ENCODE results near the gene OR8D2. TPM values are rescaled to one million over a fixed set of nuclear protein-coding genes. Genes with fewer than 3 reads are reported as not detected.

OR8D2 gene
- total and polyA plus RNA-seq, 2 donors (not counting 3 experiments of a cell fraction or from before 2014, with no cell fraction given): not detected

- H3K27me3 ChIP-seq (ENCODE audit: control insufficient read depth in 2 of 2, insufficient read depth in 2 of 2, low read length in 2 of 2): no peaks in the 10 kb centered on the region
- H3K9me1 ChIP-seq (replicated peaks; ENCODE audit: control insufficient read depth, extremely low read depth, insufficient read depth, low read length): no peaks in the 10 kb centered on the region
- no peak for FAIRE-seq
- no peak overlapping the region for H3K9ac ChIP-seq (replicated peaks; ENCODE audit: extremely low read depth, insufficient read depth, low read length)
- no peaks in the 10 kb centered on the region for H4K20me1 ChIP-seq (replicated peaks; ENCODE audit: control insufficient read depth, extremely low read depth, insufficient read depth, low read length)
- no peaks in the 10 kb centered on the region for H3K79me2 ChIP-seq (ENCODE audit: control insufficient read depth, insufficient read depth, low read length)
- no peaks in the 10 kb centered on the region for H3K9me3 ChIP-seq (replicated peaks; ENCODE audit: control insufficient read depth, insufficient read depth, low read length)
- H3K4me2 ChIP-seq (ENCODE audit: insufficient read depth, low read length): no peak overlapping the region
- ChIA-PET POLR2A (no interaction called here), CTCF (interaction anchor here (0.7 to 1.5 kb wide), 2 partner anchors 18 to 273 kb away, joined by 3 to 6 read pairs; no protein-coding TSS in a partner anchor)
- DNase-seq (ENCODE audit: low read depth, low spot score): no peak
- no peaks in the 10 kb centered on the region for H3K36me3 ChIP-seq (ENCODE audit: control insufficient read depth in 2 of 2, extremely low read depth in 1 of 2, insufficient read depth in 2 of 2, low read length in 2 of 2)
- H3K4me3 ChIP-seq (replicated peaks in 1 of 3; ENCODE audit: insufficient read depth in 1 of 3, low read depth in 1 of 3, low read length in 3 of 3): no peak overlapping the region
- TF ChIP-seq POLR2A (IDR thresholded peaks at IDR 0.05; ENCODE audit: low read depth, low read length) (no peak), GATA2 (IDR thresholded peaks at IDR 0.05; ENCODE audit: insufficient read depth, insufficient read length, low read depth, low read length) (no peak), FOS (IDR thresholded peaks at IDR 0.05; ENCODE audit: borderline replicate concordance, insufficient read depth, low read length) (no peak), MYC (IDR thresholded peaks at IDR 0.05; ENCODE audit: low read depth, low read length) (no peak), MAX (IDR thresholded peaks at IDR 0.05; ENCODE audit: insufficient read depth, insufficient read length) (no peak), POLR2AphosphoS5 (IDR thresholded peaks at IDR 0.05; ENCODE audit: insufficient read depth, low read depth, low read length) (no peak), EZH2 (IDR thresholded peaks at IDR 0.05; ENCODE audit: borderline replicate concordance, low read depth, low read length, severe bottlenecking) (no peak), CTCF (IDR thresholded peaks at IDR 0.05; ENCODE audit: extremely low read depth in 1 of 2, insufficient read depth in 1 of 2, low read depth in 1 of 2, low read length in 2 of 2) (no peak), JUN (IDR thresholded peaks at IDR 0.05; ENCODE audit: borderline replicate concordance, insufficient read depth, insufficient read length, low read depth) (no peak)
- no peak overlapping the region for H2AFZ ChIP-seq (ENCODE audit: low read depth, low read length)
- H3K27ac ChIP-seq (ENCODE audit: insufficient read depth, low read depth, low read length): no peak overlapping the region
- dilution Hi-C loops (cut with MboI; ENCODE audit: extremely low pct_ligation_motif_present, low sequenced_read_pairs) (no loop called here), intact Hi-C loops (cut with micrococcal nuclease) (no loop called here)
- no peaks in the 10 kb centered on the region for H3K4me1 ChIP-seq (ENCODE audit: control insufficient read depth, extremely low read depth, insufficient read depth, low read length)
- BruUV-seq (replicated peaks): no TSS peak
Measured at GRCh38 chr11:124344346-124344745, 24.3 kb upstream of the OR8D2 start.

Data from endothelial cell of umbilical vein (primary cell).